ENCODE data around the gene KTN1. TPM values are rescaled to one million over a fixed set of nuclear protein-coding genes. Genes with fewer than 3 reads are reported as not detected.

Gene KTN1
- total RNA-seq, 4 donors from 2014 or later: 138 to 186 (median 176) TPM

GRCh38 chr14:55693904-55694303, 113.9 kb downstream of the KTN1 start:
- no peak for TF ChIP-seq CTCF (IDR thresholded peaks at IDR 0.05; ENCODE audit: low read depth)

- no peak for TF ChIP-seq CTCF (IDR thresholded peaks at IDR 0.05; ENCODE audit: low read depth)
These were observed 117.4 kb downstream of the KTN1 start for GRCh38 chr14:55697414-55697861.

GRCh38 chr14:55698051-55698450, 118.0 kb downstream of the KTN1 start:
- TF ChIP-seq CTCF (IDR thresholded peaks at IDR 0.05; ENCODE audit: low read depth): no peak

GRCh38 chr14:55699131-55700057, 119.4 kb downstream of the KTN1 start:
- no peak for TF ChIP-seq CTCF (IDR thresholded peaks at IDR 0.05; ENCODE audit: low read depth)

- no peak for TF ChIP-seq CTCF (IDR thresholded peaks at IDR 0.05; ENCODE audit: low read depth)
These were observed 121.6 kb downstream of the KTN1 start for GRCh38 chr14:55701638-55702037.

- TF ChIP-seq CTCF (IDR thresholded peaks at IDR 0.05; ENCODE audit: low read depth): no peak
These were observed 122.5 kb downstream of the KTN1 start for GRCh38 chr14:55702511-55702910.

GRCh38 chr14:55704654-55705053, 124.6 kb downstream of the KTN1 start:
- TF ChIP-seq CTCF (IDR thresholded peaks at IDR 0.05; ENCODE audit: low read depth): no peak
